Lung (tissue), 12 donors: ENCODE measurements around the gene GATA1. TPM values are rescaled to one million over a fixed set of nuclear protein-coding genes. Genes with fewer than 3 reads are reported as not detected.

Source experiments
- ATAC-seq: fragments of 200-7000 bp; cut with Tn5 transposase; one replicate; pipeline ENCODE4 v1.9.1; 2020; ENCODE audit warnings: moderate number of reproducible peaks; ENCODE audit not compliant: insufficient read depth, low FRiP score
- DNase-seq, 3 donors: peaks; one replicate each; pipeline ENCODE4 v3.0.0-alpha.2; 2013 to 2017
- H3K27ac ChIP-seq, 2 donors: one replicate each; pipeline ENCODE4 v1.5.1; 2013; ENCODE audit warnings: mild to moderate bottlenecking in 2 of 2, moderate library complexity in 2 of 2, control low read depth in 1 of 2, inconsistent platforms in 1 of 2, low read depth in 1 of 2, low read length in 1 of 2
- H3K27me3 ChIP-seq, 3 donors: one replicate each; pipeline ENCODE4 v1.5.1; 2013; ENCODE audit warnings: low read length in 2 of 3; ENCODE audit not compliant: control insufficient read depth in 3 of 3, insufficient read depth in 3 of 3
- H3K36me3 ChIP-seq, 4 donors: one replicate each; pipeline ENCODE4 v1.5.1; 2013; ENCODE audit warnings: low read length in 4 of 4, mild to moderate bottlenecking in 1 of 4, moderate library complexity in 1 of 4; ENCODE audit not compliant: control insufficient read depth in 4 of 4, insufficient read depth in 4 of 4
- H3K4me1 ChIP-seq, 5 donors: one replicate each; pipeline ENCODE4 v1.5.1; 2013; ENCODE audit warnings: low read length in 5 of 5, mild to moderate bottlenecking in 2 of 5, moderate library complexity in 1 of 5; ENCODE audit not compliant: control insufficient read depth in 5 of 5, insufficient read depth in 5 of 5
- H3K4me3 ChIP-seq: one replicate; pipeline ENCODE4 v1.5.1; 2013; ENCODE audit warnings: mild to moderate bottlenecking, control low read depth, moderate library complexity
- H3K9ac ChIP-seq, 2 donors: one replicate each; pipeline ENCODE4 v1.5.1; 2013; ENCODE audit warnings: low read length in 2 of 2, control low read depth in 1 of 2; ENCODE audit not compliant: insufficient read depth in 1 of 2
- H3K9me3 ChIP-seq, 4 donors: one replicate each; pipeline ENCODE4 v1.5.1; 2013; ENCODE audit warnings: low read length in 3 of 4, mild to moderate bottlenecking in 1 of 4, moderate library complexity in 1 of 4; ENCODE audit not compliant: control insufficient read depth in 4 of 4, insufficient read depth in 3 of 4
- WGBS, 2 donors: extraction: QIAGEN DNeasy Blood & Tissue Kit; methylation state at CpG; one replicate each; pipeline ENCODE4 v1.1.7; 2013; 5-methylcytosine and 5-hydroxymethylcytosine counted together
- polyA plus RNA-seq, 2 donors: library from polyadenylated mRNA; stranded (reverse); fragments of 200-250 nt; gene quantifications; one replicate each; pipeline ENCODE4 v1.2.1, GENCODE V29; 2013
- total RNA-seq, 2 donors: library from RNA; depleted of rRNA in 1 of 2; stranded (reverse); fragments of >200 nt in 1 of 2; gene quantifications; one replicate each; pipeline ENCODE4 v1.2.1, GENCODE V29; 2014 to 2021
- TF ChIP-seq, protein P1 (sequence below): IDR thresholded peaks from 2 replicates; pipeline ENCODE4 v1.5.1; 2012; ENCODE audit warnings: mild to moderate bottlenecking; ENCODE audit errors: control extremely low read depth, extremely low read depth
- donor health status: control.
- donor health status: control.
- donor health status: Bipolar disorder and iron deficiency.
- donor health status: healthy.
- donor health status: DM: yes; HTN: yes; CAD: no.

The GATA1 gene
- total and polyA plus RNA-seq, 4 donors, result 0.43 to 1.5 (median 0.90) TPM

DNA sequence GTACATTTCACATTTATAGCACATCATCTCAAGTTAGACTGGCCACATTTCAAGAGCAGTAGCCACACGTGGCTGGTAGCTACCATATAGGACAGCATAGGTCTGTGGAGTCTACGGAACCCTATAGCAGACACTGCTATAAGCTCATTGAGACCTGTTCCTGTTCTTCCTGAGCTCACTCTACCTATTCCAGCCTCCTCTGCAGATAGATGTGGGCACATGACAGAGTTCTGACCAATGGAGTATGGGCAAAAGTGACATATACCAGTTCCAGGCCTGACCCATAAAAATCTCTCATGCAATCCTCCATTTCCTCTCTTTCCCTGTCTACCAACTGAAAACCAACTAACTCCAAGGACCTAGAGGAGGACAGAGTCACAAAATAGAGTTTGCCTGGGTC, 11.9 kb downstream of the GATA1 start:
- Histone ChIP-seq H3K4me3 (no peak overlapping the region), H3K27ac (no peak overlapping the region), H3K27me3 (no peaks in the 10 kb centered on the region), H3K9me3 (peaks cover 0 to 11% (median 0%) of the 10 kb centered on the region in 4 donors), H3K4me1 (peaks cover 0 to 10% (median 0%) of the 10 kb centered on the region in 5 donors), H3K9ac (no peak overlapping the region), H3K36me3 (no peaks in the 10 kb centered on the region)
- TF ChIP-seq, protein P1, sequence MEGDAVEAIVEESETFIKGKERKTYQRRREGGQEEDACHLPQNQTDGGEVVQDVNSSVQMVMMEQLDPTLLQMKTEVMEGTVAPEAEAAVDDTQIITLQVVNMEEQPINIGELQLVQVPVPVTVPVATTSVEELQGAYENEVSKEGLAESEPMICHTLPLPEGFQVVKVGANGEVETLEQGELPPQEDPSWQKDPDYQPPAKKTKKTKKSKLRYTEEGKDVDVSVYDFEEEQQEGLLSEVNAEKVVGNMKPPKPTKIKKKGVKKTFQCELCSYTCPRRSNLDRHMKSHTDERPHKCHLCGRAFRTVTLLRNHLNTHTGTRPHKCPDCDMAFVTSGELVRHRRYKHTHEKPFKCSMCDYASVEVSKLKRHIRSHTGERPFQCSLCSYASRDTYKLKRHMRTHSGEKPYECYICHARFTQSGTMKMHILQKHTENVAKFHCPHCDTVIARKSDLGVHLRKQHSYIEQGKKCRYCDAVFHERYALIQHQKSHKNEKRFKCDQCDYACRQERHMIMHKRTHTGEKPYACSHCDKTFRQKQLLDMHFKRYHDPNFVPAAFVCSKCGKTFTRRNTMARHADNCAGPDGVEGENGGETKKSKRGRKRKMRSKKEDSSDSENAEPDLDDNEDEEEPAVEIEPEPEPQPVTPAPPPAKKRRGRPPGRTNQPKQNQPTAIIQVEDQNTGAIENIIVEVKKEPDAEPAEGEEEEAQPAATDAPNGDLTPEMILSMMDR, result no peak
- ATAC-seq, result no peak
- 78 to 81% methylated on average over 2 of the region's 2 CpGs for WGBS, 2 donors
- no peak for DNase-seq

DNA sequence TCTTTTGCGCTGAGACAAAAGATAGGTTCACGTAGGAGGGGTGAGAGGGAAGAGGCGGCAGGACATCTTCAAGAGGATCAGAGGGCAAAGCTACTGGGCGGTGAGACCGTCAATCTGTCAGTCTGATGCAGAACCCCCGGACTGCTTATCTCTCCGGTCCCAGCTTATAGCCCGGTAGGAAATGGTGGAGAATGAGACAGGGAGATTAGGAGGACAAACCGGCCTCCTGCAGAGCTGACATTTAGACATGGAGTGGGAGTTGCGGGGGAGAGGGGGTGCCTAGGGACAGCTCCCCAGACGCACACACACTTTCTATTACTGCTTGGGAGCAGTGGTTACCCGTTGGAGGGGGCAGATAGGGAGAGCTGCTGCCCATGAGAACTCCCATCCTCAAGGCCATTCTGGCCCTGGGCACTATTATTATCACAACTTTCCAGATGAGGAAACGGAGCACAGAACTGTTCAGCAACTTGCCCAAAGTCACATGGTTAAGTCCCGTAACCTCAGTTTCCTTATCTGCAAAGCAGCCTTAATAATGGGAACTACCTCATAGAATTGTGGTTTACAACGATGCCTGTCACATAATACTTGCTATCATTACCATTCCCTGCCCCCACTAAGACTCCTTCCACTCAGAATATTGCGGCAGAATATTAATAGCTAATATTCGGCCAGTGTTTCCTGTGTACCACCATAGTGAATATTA, 14.3 kb downstream of the GATA1 start:
- WGBS, 2 donors, result 23 to 56% methylated on average over 17 of the region's 17 CpGs
- Histone ChIP-seq H3K4me1 (peaks cover 0 to 5% (median 0%) of the 10 kb centered on the region in 5 donors), H3K9ac (peak overlapping the region; percentile 65 to 88), H3K27me3 (no peaks in the 10 kb centered on the region), H3K27ac (peak overlapping the region; percentile 89 to 95), H3K36me3 (peaks cover 0 to 9% (median 0%) of the 10 kb centered on the region in 4 donors), H3K9me3 (peaks cover 0 to 11% (median 0%) of the 10 kb centered on the region in 4 donors), H3K4me3 (no peak overlapping the region)
- TF ChIP-seq, protein P1, result no peak
- DNase-seq, result peak in 1 of 3 donors; percentile 2
- no peak for ATAC-seq

DNA sequence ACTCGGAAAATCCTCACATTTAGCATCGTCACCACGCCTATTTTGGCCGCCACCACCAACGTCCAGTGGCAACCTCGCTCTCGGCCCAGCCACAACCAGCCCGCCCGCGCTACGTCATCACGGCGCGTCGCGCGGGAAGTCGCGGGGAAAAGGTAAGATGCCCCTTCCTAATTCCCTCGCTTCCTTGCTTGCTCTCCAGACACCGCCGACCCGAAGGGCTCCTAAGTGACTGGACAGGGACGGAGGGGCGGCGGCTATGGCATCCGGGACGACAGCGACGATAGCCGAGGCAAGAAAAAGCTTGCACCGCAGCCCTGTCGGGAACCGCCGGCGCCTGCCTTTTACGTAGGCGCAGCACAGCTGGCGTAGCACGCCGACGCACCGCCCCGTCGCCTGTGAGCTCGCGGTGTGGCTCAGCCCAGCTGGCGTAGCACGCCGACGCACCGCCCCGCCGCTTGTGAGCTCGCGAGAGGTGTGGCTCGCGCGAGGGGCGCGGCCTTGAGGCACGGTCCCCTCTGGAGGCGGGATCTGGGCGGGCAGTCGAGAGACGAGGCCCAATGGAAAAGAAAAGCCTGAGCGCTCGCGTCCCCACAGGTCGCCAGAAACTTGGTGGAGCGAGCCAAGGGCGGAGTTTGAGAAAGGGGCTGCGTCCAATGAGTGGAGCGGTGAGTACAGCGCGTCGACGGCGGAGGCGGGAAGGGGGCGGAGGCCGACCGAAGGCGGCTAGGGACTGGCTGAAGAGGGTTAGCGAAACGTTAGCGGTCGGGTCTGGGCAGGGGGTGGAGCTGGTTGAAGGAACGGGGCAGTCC, 15.1 kb downstream of the GATA1 start, which contains the start of gene HDAC6:
TSS of gene HDAC6 (plus strand) at position 788 of the 809 bp plus-strand sequence. CDS start 626 bp downstream, outside the sequence.
- DNase-seq (peak; percentile 98 to 99 (median 99)), ATAC-seq (peak; percentile 91)
- WGBS, 2 donors, result 0 to 39% methylated on average over 78 to 89 of the region's 89 CpGs
- TF ChIP-seq, protein P1, result no peak
- no peaks in the 10 kb centered on the region for H3K27me3 ChIP-seq
- peak within 1 kb of the TSS; percentile 91 to 95 for H3K27ac ChIP-seq
- H3K4me3 ChIP-seq, result peak within 1 kb of the TSS; percentile 59
- H3K9me3 ChIP-seq, result peaks cover 0 to 11% (median 0%) of the 10 kb centered on the region in 4 donors
- peak within 1 kb of the TSS; percentile 80 to 88 for H3K9ac ChIP-seq
- peaks cover 0 to 5% (median 0%) of the 10 kb centered on the region in 5 donors for H3K4me1 ChIP-seq
- H3K36me3 ChIP-seq, result peaks cover 0 to 9% (median 0%) of the 10 kb centered on the region in 4 donors
